ENCODE data around the gene SEMA4B.

Gene SEMA4B

DNA sequence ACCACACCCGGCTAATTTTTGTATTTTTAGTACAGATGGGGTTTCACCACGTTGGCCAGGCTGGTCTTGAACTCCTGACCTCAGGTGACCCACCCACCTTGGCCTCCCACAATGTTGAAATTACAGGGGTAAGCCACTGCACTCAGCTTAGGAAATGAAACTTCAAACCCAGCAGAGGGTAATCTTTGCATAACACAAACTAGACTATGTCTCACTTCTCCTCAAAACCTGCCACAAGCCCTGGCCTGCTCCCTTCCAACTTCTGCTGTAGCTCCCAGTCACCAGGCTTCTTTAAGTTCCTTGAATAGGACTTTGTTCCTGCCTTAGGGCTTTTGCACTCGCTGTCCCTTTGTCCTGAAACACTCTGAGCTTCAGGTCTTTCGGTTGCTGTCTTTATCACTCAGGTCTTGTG is 39.2 kb upstream of the SEMA4B start:
- TF ChIP-seq ZBTB7A (IDR thresholded peaks at IDR 0.05; ENCODE audit: low read depth) (no peak), CREB1 (IDR thresholded peaks at IDR 0.05; ENCODE audit: low read depth) (no peak), REST (IDR thresholded peaks at IDR 0.05; ENCODE audit: low read depth) (no peak), CEBPB (IDR thresholded peaks at IDR 0.05) (no peak), TAF1 (IDR thresholded peaks at IDR 0.05; ENCODE audit: low read depth) (no peak), YY1 (IDR thresholded peaks at IDR 0.05; ENCODE audit: low read depth) (no peak), EGR1 (IDR thresholded peaks at IDR 0.05) (no peak), NFIC (IDR thresholded peaks at IDR 0.05) (no peak), FOXM1 (IDR thresholded peaks at IDR 0.05; ENCODE audit: borderline replicate concordance, low read depth) (no peak), TCF12 (IDR thresholded peaks at IDR 0.05; ENCODE audit: low read depth) (no peak), TEAD4 (IDR thresholded peaks at IDR 0.05) (no peak), RAD21 (IDR thresholded peaks at IDR 0.05; ENCODE audit: low read depth) (no peak), EP300 (IDR thresholded peaks at IDR 0.05; ENCODE audit: borderline replicate concordance) (no peak)
- TF ChIP-seq, protein P1, sequence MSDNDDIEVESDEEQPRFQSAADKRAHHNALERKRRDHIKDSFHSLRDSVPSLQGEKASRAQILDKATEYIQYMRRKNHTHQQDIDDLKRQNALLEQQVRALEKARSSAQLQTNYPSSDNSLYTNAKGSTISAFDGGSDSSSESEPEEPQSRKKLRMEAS (IDR thresholded peaks at IDR 0.05), result no peak
- TF ChIP-seq, protein P2, sequence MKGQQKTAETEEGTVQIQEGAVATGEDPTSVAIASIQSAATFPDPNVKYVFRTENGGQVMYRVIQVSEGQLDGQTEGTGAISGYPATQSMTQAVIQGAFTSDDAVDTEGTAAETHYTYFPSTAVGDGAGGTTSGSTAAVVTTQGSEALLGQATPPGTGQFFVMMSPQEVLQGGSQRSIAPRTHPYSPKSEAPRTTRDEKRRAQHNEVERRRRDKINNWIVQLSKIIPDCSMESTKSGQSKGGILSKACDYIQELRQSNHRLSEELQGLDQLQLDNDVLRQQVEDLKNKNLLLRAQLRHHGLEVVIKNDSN (IDR thresholded peaks at IDR 0.05), result no peak

- no peak for TF ChIP-seq ZBTB7A (IDR thresholded peaks at IDR 0.05; ENCODE audit: low read depth)
- no peak for TF ChIP-seq TCF12 (IDR thresholded peaks at IDR 0.05; ENCODE audit: low read depth)
- TF ChIP-seq NFIC (IDR thresholded peaks at IDR 0.05), result no peak
- TF ChIP-seq EGR1 (IDR thresholded peaks at IDR 0.05), result no peak
- TF ChIP-seq FOXM1 (IDR thresholded peaks at IDR 0.05; ENCODE audit: borderline replicate concordance, low read depth), result no peak
- TF ChIP-seq, protein P1 (IDR thresholded peaks at IDR 0.05), result no peak
- no peak for TF ChIP-seq YY1 (IDR thresholded peaks at IDR 0.05; ENCODE audit: low read depth)
- TF ChIP-seq CEBPB (IDR thresholded peaks at IDR 0.05), result no peak
- no peak for TF ChIP-seq TAF1 (IDR thresholded peaks at IDR 0.05; ENCODE audit: low read depth)
- TF ChIP-seq EP300 (IDR thresholded peaks at IDR 0.05; ENCODE audit: borderline replicate concordance), result no peak
- no peak for TF ChIP-seq REST (IDR thresholded peaks at IDR 0.05; ENCODE audit: low read depth)
- TF ChIP-seq RAD21 (IDR thresholded peaks at IDR 0.05; ENCODE audit: low read depth), result no peak
- no peak for TF ChIP-seq CREB1 (IDR thresholded peaks at IDR 0.05; ENCODE audit: low read depth)
- TF ChIP-seq TEAD4 (IDR thresholded peaks at IDR 0.05), result no peak
Observed at GRCh38 chr15:90162956-90163355, 38.2 kb upstream of the SEMA4B start.

DNA sequence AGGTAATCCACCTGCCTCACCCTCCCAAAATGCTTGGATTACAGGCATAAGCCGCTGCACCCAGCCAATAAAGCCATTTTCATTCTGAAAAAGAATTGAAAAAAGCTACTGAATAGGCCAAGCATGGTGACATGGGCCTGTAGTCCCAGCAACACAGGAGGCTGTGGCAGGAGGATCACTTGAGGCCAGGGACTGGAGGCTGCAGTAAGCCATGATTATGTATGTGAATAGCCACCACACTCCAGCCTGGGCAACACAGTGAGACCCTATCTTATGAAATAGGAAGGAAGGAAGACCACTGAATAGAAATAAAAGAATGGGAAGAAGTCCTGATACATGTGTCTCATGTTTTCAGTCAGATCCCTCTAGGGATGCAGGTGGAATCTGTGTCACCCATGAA is 36.0 kb upstream of the SEMA4B start:
- TF ChIP-seq CREB1 (IDR thresholded peaks at IDR 0.05; ENCODE audit: low read depth) (no peak), NFIC (IDR thresholded peaks at IDR 0.05) (no peak)

GRCh38 chr15:90165659-90166489 is 35.3 kb upstream of the SEMA4B start:
- TF ChIP-seq TAF1 (IDR thresholded peaks at IDR 0.05; ENCODE audit: low read depth), result no peak
- peak; percentile 98 for TF ChIP-seq FOXM1 (IDR thresholded peaks at IDR 0.05; ENCODE audit: borderline replicate concordance, low read depth)
- peak; percentile 99 for TF ChIP-seq TCF12 (IDR thresholded peaks at IDR 0.05; ENCODE audit: low read depth)
- TF ChIP-seq NFIC (IDR thresholded peaks at IDR 0.05), result peak; percentile 96
- TF ChIP-seq RAD21 (IDR thresholded peaks at IDR 0.05; ENCODE audit: low read depth), result peak; percentile 37; the same call in 1 of the 2 replicates
- TF ChIP-seq YY1 (IDR thresholded peaks at IDR 0.05; ENCODE audit: low read depth), result 0 out of 2 replicates have a peak, but pooled peaks have one; percentile 49
- peak; percentile 54; the same call in 1 of the 2 replicates for TF ChIP-seq CREB1 (IDR thresholded peaks at IDR 0.05; ENCODE audit: low read depth)
- no peak for TF ChIP-seq REST (IDR thresholded peaks at IDR 0.05; ENCODE audit: low read depth)
- 0 out of 2 replicates have a peak, but pooled peaks have one; percentile 39 for TF ChIP-seq EGR1 (IDR thresholded peaks at IDR 0.05)
- TF ChIP-seq, protein P1 (IDR thresholded peaks at IDR 0.05), result peak; percentile 89
- peak; percentile 88 for TF ChIP-seq CEBPB (IDR thresholded peaks at IDR 0.05)
- peak; percentile 91 for TF ChIP-seq TEAD4 (IDR thresholded peaks at IDR 0.05)
- TF ChIP-seq, protein P2 (IDR thresholded peaks at IDR 0.05), result peak; percentile 35; the same call in 1 of the 2 replicates
- TF ChIP-seq EP300 (IDR thresholded peaks at IDR 0.05; ENCODE audit: borderline replicate concordance), result peak; percentile 99
- TF ChIP-seq ZBTB7A (IDR thresholded peaks at IDR 0.05; ENCODE audit: low read depth), result 0 out of 2 replicates have a peak, but pooled peaks have one; percentile 27
